ENCODE data around the gene ASCL2. TPM values are rescaled to one million over a fixed set of nuclear protein-coding genes. Genes with fewer than 3 reads are reported as not detected.

Gene ASCL2
- total RNA-seq: not detected in 2 replicates

- DNase-seq (ENCODE audit: low read depth in 2 of 2): no peak
Observed at GRCh38 chr11:2270322-2271076, at the start of gene ASCL2. Gene ASCL2, minus strand, starts transcription at chr11:2270588. Its CDS starts 256 bp downstream, at chr11:2270332.

- no peak for DNase-seq (ENCODE audit: low read depth in 2 of 2)
Observed at GRCh38 chr11:2319791-2320472, 49.5 kb upstream of the ASCL2 start.

- DNase-seq (ENCODE audit: low read depth in 2 of 2): no peak
Observed at GRCh38 chr11:2318707-2319106, 48.3 kb upstream of the ASCL2 start.

GRCh38 chr11:2318123-2318522 lies 47.7 kb upstream of the ASCL2 start:
- DNase-seq (ENCODE audit: low read depth in 2 of 2): no peak

- no peak for DNase-seq (ENCODE audit: low read depth in 2 of 2)
Observed at GRCh38 chr11:2317354-2318050, 47.1 kb upstream of the ASCL2 start.

- DNase-seq (ENCODE audit: low read depth in 2 of 2): no peak
Observed at GRCh38 chr11:2316963-2317244, 46.5 kb upstream of the ASCL2 start.

- no peak for DNase-seq (ENCODE audit: low read depth in 2 of 2)
Observed at GRCh38 chr11:2316169-2316962, 46.0 kb upstream of the ASCL2 start.

GRCh38 chr11:2315395-2316168 lies 45.2 kb upstream of the ASCL2 start:
- DNase-seq (ENCODE audit: low read depth in 2 of 2): no peak

- peak in 1 of 2 donors; percentile 17 for DNase-seq (ENCODE audit: low read depth in 2 of 2)
Observed at GRCh38 chr11:2314525-2315394, 44.4 kb upstream of the ASCL2 start.

- no peak for DNase-seq (ENCODE audit: low read depth in 2 of 2)
Observed at GRCh38 chr11:2314136-2314524, 43.7 kb upstream of the ASCL2 start.

- no peak for DNase-seq (ENCODE audit: low read depth in 2 of 2)
Observed at GRCh38 chr11:2313051-2313951, 42.9 kb upstream of the ASCL2 start.

GRCh38 chr11:2312232-2313042 lies 42.0 kb upstream of the ASCL2 start:
- DNase-seq (ENCODE audit: low read depth in 2 of 2): no peak

GRCh38 chr11:2311353-2312133 lies 41.2 kb upstream of the ASCL2 start:
- DNase-seq (ENCODE audit: low read depth in 2 of 2): no peak

GRCh38 chr11:2310786-2311352 lies 40.5 kb upstream of the ASCL2 start:
- no peak for DNase-seq (ENCODE audit: low read depth in 2 of 2)

GRCh38 chr11:2310073-2310785 lies 39.8 kb upstream of the ASCL2 start:
- no peak for DNase-seq (ENCODE audit: low read depth in 2 of 2)

Data from dermis microvascular lymphatic vessel endothelial cell (primary cell).